Activated naive CD4-positive, alpha-beta T cell treated with anti-CD3 and anti-CD28 coated beads, Interleukin-2, amount 50 U/mL, for 24 hours (primary cell): Measurements from ENCODE around the gene STOM.
A peak's percentile ranks its signal among the peaks of the same experiment; 100 is the strongest.

ENCODE experiments used
- H3K27ac Mint-ChIP-seq: one replicate; pipeline ENCODE4 v1.8.0; 2021; ENCODE audit warnings: mild to moderate bottlenecking, mixed read lengths
- H3K27me3 Mint-ChIP-seq: one replicate; pipeline ENCODE4 v1.8.0; 2021; ENCODE audit warnings: mixed read lengths
- H3K36me3 Mint-ChIP-seq: one replicate; pipeline ENCODE4 v1.8.0; 2021; ENCODE audit warnings: mixed read lengths
- H3K4me1 Mint-ChIP-seq: one replicate; pipeline ENCODE4 v1.8.0; 2021; ENCODE audit warnings: mixed read lengths
- H3K4me3 Mint-ChIP-seq: one replicate; pipeline ENCODE4 v1.8.0; 2021; ENCODE audit warnings: mild to moderate bottlenecking, mixed read lengths
- H3K9me3 Mint-ChIP-seq: one replicate; pipeline ENCODE4 v1.8.0; 2021; ENCODE audit warnings: mixed read lengths

The STOM gene

DNA sequence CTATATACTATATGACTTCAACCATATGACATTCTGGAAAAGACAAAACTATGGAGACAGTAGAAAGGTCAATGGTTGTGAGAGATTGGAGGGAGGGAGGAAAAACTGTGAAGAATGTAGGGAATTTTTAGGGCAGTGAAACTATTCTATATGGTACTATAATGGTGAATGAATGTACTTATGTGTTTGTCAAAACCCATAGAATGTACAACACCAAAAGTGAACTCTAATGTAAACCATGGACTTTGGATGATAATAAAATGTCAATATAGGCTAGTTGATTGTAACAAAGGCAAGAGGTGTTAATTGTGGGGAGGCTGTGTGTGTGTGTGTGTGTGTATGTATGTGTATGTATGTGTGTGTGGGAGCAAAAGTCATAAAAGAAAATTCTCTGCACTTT is 10.8 kb upstream of the STOM start:
- H3K27ac Mint-ChIP-seq, result no peak overlapping the region
- H3K4me3 Mint-ChIP-seq, result no peak overlapping the region
- no peaks in the 10 kb centered on the region for H3K9me3 Mint-ChIP-seq
- peaks cover 4% of the 10 kb centered on the region for H3K36me3 Mint-ChIP-seq
- no peaks in the 10 kb centered on the region for H3K27me3 Mint-ChIP-seq
- H3K4me1 Mint-ChIP-seq, result no peaks in the 10 kb centered on the region

DNA sequence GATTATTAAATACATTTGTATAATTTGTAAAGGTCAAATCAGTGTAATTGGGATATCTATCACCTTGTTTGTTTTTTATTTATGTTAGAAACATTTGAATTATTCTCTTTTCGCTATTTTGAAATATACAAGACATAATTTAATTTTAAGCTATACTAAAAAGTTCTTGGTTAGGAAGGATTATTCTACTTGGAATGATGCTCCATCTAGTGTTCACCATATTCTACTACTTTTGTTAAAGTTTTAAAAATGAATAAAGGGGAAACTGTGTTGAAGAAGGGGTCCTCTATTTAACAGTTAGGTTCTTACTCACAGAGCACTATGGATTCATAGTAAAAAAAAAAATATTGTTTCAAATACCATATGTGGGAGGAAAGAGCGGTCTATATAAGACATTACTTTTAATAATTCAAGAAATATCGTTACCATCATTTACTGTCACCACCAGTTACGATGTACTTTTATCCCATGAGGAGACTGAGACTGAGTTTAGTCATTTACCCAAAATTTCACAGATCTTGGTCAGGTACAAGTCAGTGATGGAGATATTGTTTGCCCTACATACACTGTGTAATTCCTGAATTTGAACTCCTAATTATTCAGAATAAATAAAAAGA is 6.3 kb upstream of the STOM start:
- H3K27me3 Mint-ChIP-seq, result no peaks in the 10 kb centered on the region
- no peak overlapping the region for H3K4me3 Mint-ChIP-seq
- H3K36me3 Mint-ChIP-seq, result peaks cover 4% of the 10 kb centered on the region
- H3K27ac Mint-ChIP-seq, result no peak overlapping the region
- peaks cover 5% of the 10 kb centered on the region for H3K4me1 Mint-ChIP-seq
- no peaks in the 10 kb centered on the region for H3K9me3 Mint-ChIP-seq

DNA sequence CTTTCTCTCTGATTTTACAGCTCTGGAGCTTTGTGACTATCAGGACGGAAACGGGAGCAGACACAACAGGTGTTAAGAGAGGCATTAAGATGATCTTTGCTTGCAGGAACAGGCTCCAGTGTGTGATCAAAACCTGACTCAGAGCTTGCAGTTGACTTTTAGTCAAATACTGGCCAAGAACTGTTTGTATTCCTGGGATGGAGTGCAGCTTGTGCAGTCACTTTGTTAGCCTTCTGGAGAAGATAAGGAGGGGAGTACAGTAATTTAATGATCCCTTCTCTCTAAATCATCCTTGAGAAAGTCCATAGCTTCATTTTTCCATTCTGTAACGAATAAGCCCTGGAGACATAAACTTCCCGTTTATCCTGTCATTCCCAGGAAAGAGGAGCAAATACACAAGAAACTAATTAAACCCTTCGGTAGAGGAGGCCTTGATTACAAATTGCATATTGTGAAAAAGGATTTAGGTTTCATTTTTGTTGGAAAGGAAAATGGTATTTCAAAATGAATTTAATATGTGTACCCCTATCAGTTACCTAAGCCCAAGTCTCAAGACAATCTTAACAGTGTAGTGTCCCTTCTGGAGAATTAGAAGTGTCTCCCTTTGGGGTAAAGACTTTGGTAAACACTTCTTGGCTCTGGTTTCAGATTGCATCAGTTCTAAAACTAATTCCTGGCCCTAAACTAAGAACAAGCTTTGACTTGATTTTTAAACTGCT is 3.1 kb upstream of the STOM start:
- Mint-ChIP-seq H3K4me1 (peaks cover 23% of the 10 kb centered on the region), H3K4me3 (no peak overlapping the region), H3K27me3 (no peaks in the 10 kb centered on the region), H3K27ac (no peak overlapping the region), H3K9me3 (no peaks in the 10 kb centered on the region), H3K36me3 (no peaks in the 10 kb centered on the region)

DNA sequence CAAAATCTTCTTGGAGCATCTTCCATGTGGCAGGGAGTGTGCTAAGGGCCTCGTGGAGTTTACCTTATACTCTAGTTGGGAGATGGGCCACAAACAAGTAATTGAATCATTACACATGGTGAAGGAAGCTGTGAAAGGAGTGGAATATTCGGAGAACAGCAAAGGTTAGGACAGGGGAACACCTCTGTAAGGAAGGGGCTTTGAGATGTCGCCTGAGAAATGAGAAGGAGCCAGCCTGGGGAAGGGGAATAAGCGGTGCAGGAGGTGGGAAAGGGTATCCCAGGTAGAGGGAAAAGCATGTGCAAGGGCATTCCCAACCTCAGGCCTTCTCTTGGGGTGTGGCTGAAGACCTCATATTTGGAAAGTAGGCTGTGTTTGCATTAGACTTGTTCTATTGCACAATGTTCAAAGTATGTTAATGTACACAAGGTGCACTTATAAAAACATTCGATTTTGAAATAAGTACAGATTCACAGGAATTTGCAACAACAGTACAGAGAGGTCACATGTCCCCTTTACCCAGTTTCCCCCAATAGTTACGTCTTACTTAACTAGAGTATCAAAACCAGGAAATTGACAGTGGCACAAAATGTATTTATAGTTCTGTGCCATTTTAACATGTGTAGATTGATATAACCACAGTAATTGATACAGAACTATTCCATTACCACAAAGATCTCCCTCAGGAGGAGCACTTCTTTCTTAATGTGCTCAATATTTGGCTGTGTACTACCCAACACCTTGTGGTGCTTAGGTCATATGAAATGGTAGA is 2.4 kb upstream of the STOM start:
- H3K27ac Mint-ChIP-seq, result peak overlapping the region; percentile 30
- no peaks in the 10 kb centered on the region for H3K27me3 Mint-ChIP-seq
- no peaks in the 10 kb centered on the region for H3K9me3 Mint-ChIP-seq
- no peak overlapping the region for H3K4me3 Mint-ChIP-seq
- H3K4me1 Mint-ChIP-seq, result peaks cover 30% of the 10 kb centered on the region
- no peaks in the 10 kb centered on the region for H3K36me3 Mint-ChIP-seq

DNA sequence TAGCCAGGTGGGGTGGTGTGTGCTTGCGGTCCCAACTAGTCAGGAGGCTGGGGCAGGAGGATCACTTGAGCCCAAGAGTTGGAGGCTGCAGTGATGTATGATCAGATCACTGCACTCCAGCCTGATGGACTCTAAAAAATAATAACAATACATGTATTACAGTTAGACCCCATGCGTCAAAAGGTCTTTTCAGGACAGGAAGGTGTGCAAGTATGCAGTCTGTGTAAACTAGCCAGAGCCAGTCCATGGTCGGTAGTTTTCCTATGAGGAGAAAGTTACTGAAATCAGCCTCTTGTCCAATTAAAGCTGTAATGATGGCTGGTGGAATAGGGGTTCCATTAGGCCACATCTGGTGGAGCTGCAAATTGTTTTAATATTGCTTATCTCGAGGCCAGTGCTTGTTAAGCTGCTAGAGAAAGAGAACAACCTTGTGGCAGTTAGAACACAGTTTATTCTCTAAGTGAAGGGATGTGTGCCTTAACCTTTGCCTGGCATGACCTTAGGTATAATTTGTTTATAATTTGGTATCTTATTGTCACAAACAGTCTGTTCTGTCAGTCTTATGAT is 1.5 kb upstream of the STOM start:
- H3K27ac Mint-ChIP-seq, result peak overlapping the region; percentile 39

DNA sequence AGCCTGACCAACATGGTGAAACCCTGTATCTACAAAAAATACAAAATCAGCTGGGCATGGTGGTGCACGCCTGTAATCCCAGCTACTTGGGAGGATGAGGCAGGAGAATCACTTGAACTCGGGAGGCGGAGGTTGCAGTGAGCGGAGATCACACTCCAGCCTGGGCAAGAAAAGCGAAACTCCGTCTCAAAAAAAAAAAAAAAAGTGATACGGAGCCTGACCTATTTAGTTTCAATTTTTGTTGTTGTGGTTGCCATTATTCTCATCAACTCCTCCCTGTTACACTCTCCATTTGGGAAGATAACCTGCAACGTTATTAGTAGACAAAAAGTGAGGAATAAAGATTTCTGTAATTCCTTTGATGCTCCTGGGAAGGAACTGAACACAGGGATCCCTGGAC is 1.3 kb downstream of the STOM start:
- H3K4me3 Mint-ChIP-seq, result peak overlapping the region; percentile 86
- H3K9me3 Mint-ChIP-seq, result no peaks in the 10 kb centered on the region
- H3K27me3 Mint-ChIP-seq, result no peaks in the 10 kb centered on the region
- peaks cover 41% of the 10 kb centered on the region for H3K4me1 Mint-ChIP-seq
- H3K27ac Mint-ChIP-seq, result peak overlapping the region; percentile 74
- H3K36me3 Mint-ChIP-seq, result no peaks in the 10 kb centered on the region

More for the DNA sequence above, 1.5 kb upstream of the STOM start:
- no peaks in the 10 kb centered on the region for H3K36me3 Mint-ChIP-seq
- H3K27me3 Mint-ChIP-seq, result no peaks in the 10 kb centered on the region
- H3K4me1 Mint-ChIP-seq, result peaks cover 37% of the 10 kb centered on the region
- H3K4me3 Mint-ChIP-seq, result peak overlapping the region; percentile 66
- H3K9me3 Mint-ChIP-seq, result no peaks in the 10 kb centered on the region

DNA sequence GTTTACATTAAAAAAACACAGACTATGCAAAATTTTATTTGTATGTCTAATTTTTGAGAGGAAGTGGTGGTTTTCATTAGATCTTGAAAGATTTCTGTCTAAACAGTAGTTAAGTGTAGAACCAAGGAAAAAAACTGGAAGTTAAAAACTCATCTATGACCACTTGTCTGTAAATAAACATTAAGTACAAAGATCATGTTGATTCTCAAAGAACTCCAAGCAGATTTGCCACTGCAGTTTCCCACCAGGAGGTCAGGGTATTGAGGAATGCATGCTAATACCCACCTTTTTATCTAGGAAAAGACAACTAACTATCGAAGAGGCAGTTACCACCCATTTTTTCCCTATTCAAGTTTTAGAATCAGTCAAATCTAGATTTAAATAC is 1.9 kb downstream of the STOM start:
- H3K36me3 Mint-ChIP-seq, result no peaks in the 10 kb centered on the region
- H3K27ac Mint-ChIP-seq, result no peak overlapping the region
- H3K9me3 Mint-ChIP-seq, result no peaks in the 10 kb centered on the region
- H3K27me3 Mint-ChIP-seq, result no peaks in the 10 kb centered on the region
- peaks cover 42% of the 10 kb centered on the region for H3K4me1 Mint-ChIP-seq
- peak overlapping the region; percentile 86 for H3K4me3 Mint-ChIP-seq

DNA sequence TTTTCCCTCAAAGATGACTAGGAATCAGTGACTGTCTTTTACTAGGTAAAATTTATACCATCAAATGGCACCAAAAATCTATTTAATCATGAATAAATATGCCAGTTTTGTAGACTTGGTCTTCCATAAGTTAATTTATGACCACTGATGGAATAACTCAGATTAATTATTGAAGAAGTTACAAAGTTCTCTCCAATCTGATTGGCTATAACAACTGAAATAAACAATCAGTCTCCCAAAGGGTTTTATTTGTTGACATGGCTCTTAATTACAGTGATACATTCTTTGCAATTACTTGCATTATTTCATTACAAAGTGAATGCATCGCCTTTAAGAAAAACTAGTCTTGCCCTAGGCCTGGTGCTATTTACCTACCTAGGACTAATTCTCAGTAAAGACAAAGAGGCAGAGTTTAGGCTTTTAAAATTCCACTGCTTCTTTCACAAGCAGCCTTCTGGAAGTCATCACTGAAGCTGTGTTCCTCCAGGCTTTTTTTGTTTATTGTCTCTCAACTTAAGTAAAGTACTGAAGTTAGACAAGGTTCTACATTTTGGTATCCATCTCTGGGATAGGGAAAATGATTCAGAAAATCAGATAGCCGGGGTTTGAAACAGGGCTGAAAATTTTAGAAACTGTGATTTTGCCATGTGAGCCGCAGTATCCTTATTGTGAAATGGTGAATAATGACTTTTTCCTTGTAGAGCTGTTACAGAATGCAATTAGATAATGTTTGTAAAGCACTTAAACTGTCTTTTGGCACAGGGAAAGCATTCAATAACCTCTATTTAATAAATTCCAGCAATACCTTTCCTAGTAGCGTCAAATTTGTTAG is 2.5 kb downstream of the STOM start:
- H3K36me3 Mint-ChIP-seq, result no peaks in the 10 kb centered on the region
- H3K27ac Mint-ChIP-seq, result no peak overlapping the region
- H3K27me3 Mint-ChIP-seq, result no peaks in the 10 kb centered on the region
- no peaks in the 10 kb centered on the region for H3K9me3 Mint-ChIP-seq
- H3K4me1 Mint-ChIP-seq, result peaks cover 42% of the 10 kb centered on the region
- H3K4me3 Mint-ChIP-seq, result peak overlapping the region; percentile 86

DNA sequence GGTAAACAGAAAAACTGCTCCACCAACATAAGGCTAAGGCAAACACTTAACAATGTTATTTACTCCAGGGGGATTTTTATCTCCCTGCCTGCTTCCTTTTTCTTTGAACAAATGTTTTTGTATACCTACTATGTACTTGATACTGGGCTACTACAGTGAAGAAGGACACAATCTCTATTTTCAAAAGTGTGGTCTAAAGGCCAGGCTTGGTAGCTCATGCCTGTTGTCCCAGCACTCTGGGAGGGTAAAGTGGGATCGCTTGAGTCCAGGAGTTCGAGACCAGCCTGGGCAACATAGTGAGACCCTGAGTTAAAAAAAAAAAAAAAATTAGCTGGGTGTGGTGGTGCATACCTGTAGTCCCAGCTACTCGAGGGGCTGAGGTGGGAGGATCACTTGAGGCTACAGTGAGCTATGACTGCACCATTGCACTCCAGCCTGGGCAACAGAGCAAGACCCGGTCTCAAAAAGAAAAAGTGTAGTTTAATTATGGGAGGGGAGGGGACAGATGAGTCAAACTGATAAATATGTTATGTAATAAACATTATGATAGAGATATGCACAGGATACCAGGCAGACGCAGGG is 3.3 kb downstream of the STOM start:
- no peak overlapping the region for H3K27ac Mint-ChIP-seq

DNA sequence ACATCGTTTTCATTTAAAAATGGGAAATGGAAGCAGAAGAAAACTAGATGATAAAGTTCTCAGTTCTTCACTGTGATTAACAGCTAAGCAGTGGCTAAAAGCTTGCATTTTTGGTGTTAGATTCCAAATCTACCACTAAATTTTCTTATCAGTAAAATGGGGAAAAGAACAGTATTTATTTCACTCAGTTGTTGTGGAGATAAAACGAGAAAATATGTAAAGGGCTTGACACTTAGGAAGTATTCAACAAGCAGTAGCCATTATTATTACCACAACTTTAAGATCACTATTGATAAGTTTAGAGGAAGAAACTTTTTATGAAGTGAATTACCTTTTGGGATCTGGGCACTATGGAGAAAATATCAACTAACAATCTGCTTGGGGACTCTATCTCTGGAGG is 4.5 kb downstream of the STOM start:
- Mint-ChIP-seq H3K27ac (no peak overlapping the region), H3K4me3 (no peak overlapping the region), H3K4me1 (peaks cover 37% of the 10 kb centered on the region), H3K9me3 (no peaks in the 10 kb centered on the region), H3K36me3 (no peaks in the 10 kb centered on the region), H3K27me3 (no peaks in the 10 kb centered on the region)

More for the DNA sequence above, 3.3 kb downstream of the STOM start:
- no peaks in the 10 kb centered on the region for H3K27me3 Mint-ChIP-seq
- H3K4me3 Mint-ChIP-seq, result no peak overlapping the region
- no peaks in the 10 kb centered on the region for H3K9me3 Mint-ChIP-seq
- no peaks in the 10 kb centered on the region for H3K36me3 Mint-ChIP-seq
- H3K4me1 Mint-ChIP-seq, result peaks cover 43% of the 10 kb centered on the region

DNA sequence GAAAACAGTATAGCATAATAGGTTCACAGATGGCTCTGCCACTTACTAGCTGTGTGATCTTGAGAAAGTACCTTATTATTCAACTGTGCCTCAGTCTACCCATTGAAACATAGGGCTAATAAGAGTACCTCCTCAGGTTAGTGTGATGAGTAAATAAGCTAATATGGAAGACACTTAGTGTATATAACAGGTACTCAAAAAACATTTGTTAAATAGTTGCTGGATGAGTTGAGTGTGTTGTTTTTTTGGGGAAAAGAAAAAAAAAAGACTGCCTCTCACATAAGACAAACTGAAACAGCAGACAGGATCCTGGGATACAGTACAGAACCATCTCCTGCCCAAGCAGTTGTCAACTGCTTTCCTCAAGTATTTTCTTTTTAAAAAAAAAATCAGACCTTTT is 5.2 kb downstream of the STOM start:
- Mint-ChIP-seq H3K4me3 (no peak overlapping the region), H3K36me3 (no peaks in the 10 kb centered on the region), H3K4me1 (peaks cover 33% of the 10 kb centered on the region), H3K27me3 (no peaks in the 10 kb centered on the region), H3K27ac (no peak overlapping the region), H3K9me3 (no peaks in the 10 kb centered on the region)

DNA sequence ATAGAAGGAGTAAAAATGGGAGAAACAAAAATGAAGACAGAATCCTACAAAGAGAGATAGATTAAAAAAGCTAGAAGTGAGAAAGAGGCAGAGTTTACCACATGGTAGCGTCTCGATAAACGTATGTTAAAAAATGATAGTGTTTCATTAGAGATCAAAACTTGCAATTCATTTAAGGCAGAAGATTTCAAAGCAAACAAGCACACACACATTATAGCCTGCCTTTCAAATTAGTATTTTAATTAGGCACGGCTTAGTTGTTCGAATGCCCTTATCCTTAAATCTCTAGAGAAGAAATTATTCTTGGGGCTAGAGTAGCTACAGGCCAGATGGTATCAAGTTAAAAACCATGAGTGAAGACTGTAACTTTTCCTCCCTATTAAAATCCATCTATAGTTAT is 6.0 kb downstream of the STOM start:
- Mint-ChIP-seq H3K4me3 (no peak overlapping the region), H3K9me3 (no peaks in the 10 kb centered on the region), H3K4me1 (peaks cover 38% of the 10 kb centered on the region), H3K27me3 (no peaks in the 10 kb centered on the region), H3K27ac (no peak overlapping the region), H3K36me3 (no peaks in the 10 kb centered on the region)

DNA sequence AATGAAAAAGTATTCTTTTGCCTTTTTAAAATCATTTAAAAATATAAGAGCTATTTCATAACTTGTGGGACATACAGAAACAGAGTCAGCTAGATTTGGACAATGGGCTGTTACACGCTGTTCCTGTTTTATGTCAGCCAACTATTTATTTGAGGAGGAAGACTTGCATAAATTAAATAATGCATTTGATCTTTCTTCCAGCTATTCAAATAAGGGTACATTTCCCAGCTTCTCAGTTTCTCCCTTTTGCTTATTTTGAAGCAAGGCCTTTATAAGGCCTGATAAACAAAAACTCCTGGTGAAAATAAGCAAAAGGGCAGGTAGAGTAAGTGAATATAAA is 6.5 kb downstream of the STOM start:
- H3K9me3 Mint-ChIP-seq, result no peaks in the 10 kb centered on the region
- peaks cover 38% of the 10 kb centered on the region for H3K4me1 Mint-ChIP-seq
- no peak overlapping the region for H3K27ac Mint-ChIP-seq
- no peak overlapping the region for H3K4me3 Mint-ChIP-seq
- H3K27me3 Mint-ChIP-seq, result no peaks in the 10 kb centered on the region
- H3K36me3 Mint-ChIP-seq, result no peaks in the 10 kb centered on the region

DNA sequence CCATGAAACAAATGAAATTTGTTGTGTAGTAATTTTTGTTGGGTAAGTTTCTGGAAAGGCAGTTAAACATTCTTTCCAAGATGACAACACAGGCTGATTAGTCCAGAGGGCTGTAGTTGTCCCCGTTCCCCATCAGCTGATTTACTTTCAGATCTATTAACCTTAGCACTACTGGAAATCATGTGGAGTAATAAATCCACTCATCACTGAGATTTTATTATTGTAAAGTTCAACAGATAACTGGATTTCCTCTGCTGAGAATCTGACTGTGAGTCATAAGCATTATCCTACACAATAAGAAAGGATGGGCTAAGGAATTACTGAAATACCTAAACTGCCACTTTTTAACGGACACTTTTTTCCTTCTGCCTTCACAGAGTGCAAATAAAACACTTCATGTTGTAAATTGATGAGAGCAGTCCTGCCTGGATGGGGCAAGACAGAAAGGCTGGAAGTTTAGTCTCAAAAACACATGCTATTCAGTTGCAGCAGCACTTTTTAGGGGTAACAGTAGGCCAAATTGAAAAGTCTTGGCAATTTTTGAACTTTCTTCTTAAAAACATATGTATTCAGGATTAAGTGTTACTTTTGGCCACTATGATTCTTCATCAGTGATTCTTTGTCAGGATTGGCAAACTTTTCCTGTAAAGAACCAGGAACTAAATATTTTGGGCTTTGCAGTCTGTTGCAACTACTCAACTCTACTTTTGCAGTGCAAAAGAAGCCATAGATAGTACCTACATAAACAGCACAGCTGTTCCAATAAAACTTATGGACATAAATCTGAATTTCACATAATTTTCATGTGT is 7.0 kb downstream of the STOM start:
- H3K4me1 Mint-ChIP-seq, result peaks cover 40% of the 10 kb centered on the region

More for the DNA sequence above, 7.0 kb downstream of the STOM start:
- no peak overlapping the region for H3K27ac Mint-ChIP-seq
- no peaks in the 10 kb centered on the region for H3K27me3 Mint-ChIP-seq
- no peaks in the 10 kb centered on the region for H3K9me3 Mint-ChIP-seq
- H3K4me3 Mint-ChIP-seq, result no peak overlapping the region
- no peaks in the 10 kb centered on the region for H3K36me3 Mint-ChIP-seq
